Measurements from ENCODE around the gene HES3.

Gene HES3

GRCh38 chr1:6222636-6223035 is 21.3 kb upstream of the HES3 start:
- no peak for TF ChIP-seq CTCF (IDR thresholded peaks at IDR 0.05)
- TF ChIP-seq ZFX (IDR thresholded peaks at IDR 0.05; ENCODE audit: borderline replicate concordance), result no peak
- H3K27ac ChIP-seq, result no peak overlapping the region

GRCh38 chr1:6223617-6224016 is 20.4 kb upstream of the HES3 start:
- no peak overlapping the region for H3K27ac ChIP-seq

GRCh38 chr1:6224718-6225117 is 19.3 kb upstream of the HES3 start:
- no peak overlapping the region for H3K27ac ChIP-seq

More at GRCh38 chr1:6223617-6224016, 20.4 kb upstream of the HES3 start:
- no peak for TF ChIP-seq ZFX (IDR thresholded peaks at IDR 0.05; ENCODE audit: borderline replicate concordance)
- TF ChIP-seq CTCF (IDR thresholded peaks at IDR 0.05), result no peak

GRCh38 chr1:6225651-6226050 is 18.3 kb upstream of the HES3 start:
- TF ChIP-seq CTCF (IDR thresholded peaks at IDR 0.05) (no peak), ZFX (IDR thresholded peaks at IDR 0.05; ENCODE audit: borderline replicate concordance) (no peak)

More at GRCh38 chr1:6224718-6225117, 19.3 kb upstream of the HES3 start:
- TF ChIP-seq CTCF (IDR thresholded peaks at IDR 0.05), result no peak
- no peak for TF ChIP-seq ZFX (IDR thresholded peaks at IDR 0.05; ENCODE audit: borderline replicate concordance)

GRCh38 chr1:6233376-6233775 is 10.6 kb upstream of the HES3 start:
- TF ChIP-seq CTCF (IDR thresholded peaks at IDR 0.05), result no peak
- no peak for TF ChIP-seq ZFX (IDR thresholded peaks at IDR 0.05; ENCODE audit: borderline replicate concordance)
- peak overlapping the region; percentile 7; the same call in 1 of the 2 replicates for H3K27ac ChIP-seq

More at GRCh38 chr1:6225651-6226050, 18.3 kb upstream of the HES3 start:
- no peak overlapping the region for H3K27ac ChIP-seq

GRCh38 chr1:6234502-6235295 is 9.3 kb upstream of the HES3 start:
- no peak for TF ChIP-seq ZFX (IDR thresholded peaks at IDR 0.05; ENCODE audit: borderline replicate concordance)
- no peak for TF ChIP-seq CTCF (IDR thresholded peaks at IDR 0.05)
- H3K27ac ChIP-seq, result peak overlapping the region; percentile 81

GRCh38 chr1:6235296-6235677 is 8.7 kb upstream of the HES3 start:
- TF ChIP-seq ZFX (IDR thresholded peaks at IDR 0.05; ENCODE audit: borderline replicate concordance), result no peak
- TF ChIP-seq CTCF (IDR thresholded peaks at IDR 0.05), result no peak
- peak overlapping the region; percentile 81 for H3K27ac ChIP-seq
